Astrocyte (in vitro differentiated cells and primary cell): ENCODE results near the gene CSRP2. TPM values are rescaled to one million over a fixed set of nuclear protein-coding genes. Genes with fewer than 3 reads are reported as not detected.

Experiments
- DNase-seq: peaks from one replicate; pipeline ENCODE4 v3.0.0-alpha.2; 2010; ENCODE audit warnings: low read depth
- FAIRE-seq: peaks from 2 replicates; lab custom pipeline; 2011; peaks lifted over from hg19 to GRCh38; lab: Jason Lieb, UNC
- H2AFZ ChIP-seq: 2 replicates; pipeline ENCODE4 v1.6.0; 2012; ENCODE audit warnings: low read depth, low read length, inconsistent platforms
- H3K27ac ChIP-seq: 2 replicates; pipeline ENCODE4 v1.5.1; 2011; ENCODE audit warnings: low read depth, low read length, inconsistent platforms
- H3K27me3 ChIP-seq: 2 replicates; pipeline ENCODE4 v1.6.0; 2011; ENCODE audit warnings: low read length, inconsistent platforms; ENCODE audit not compliant: insufficient read depth
- H3K36me3 ChIP-seq: 2 replicates; pipeline ENCODE4 v1.5.1; 2011; ENCODE audit warnings: low read length, inconsistent platforms; ENCODE audit not compliant: insufficient read depth
- H3K4me1 ChIP-seq: 2 replicates; pipeline ENCODE4 v1.5.1; 2011; ENCODE audit warnings: low read length, inconsistent platforms; ENCODE audit not compliant: insufficient read depth
- H3K4me2 ChIP-seq: 2 replicates; pipeline ENCODE4 v1.6.0; 2012; ENCODE audit warnings: low read length, inconsistent platforms
- H3K4me3 ChIP-seq: 2 replicates; pipeline ENCODE4 v1.5.1; 2011; ENCODE audit warnings: low read depth, mild to moderate bottlenecking, low read length, inconsistent platforms; ENCODE audit not compliant: insufficient read depth
- H3K79me2 ChIP-seq: 2 replicates; pipeline ENCODE4 v1.6.0; 2012; ENCODE audit warnings: mild to moderate bottlenecking, low read length, inconsistent platforms; ENCODE audit not compliant: insufficient read depth
- H3K9ac ChIP-seq: 2 replicates; pipeline ENCODE4 v1.6.0; 2012; ENCODE audit warnings: mild to moderate bottlenecking, low read length, inconsistent platforms
- H3K9me3 ChIP-seq: 2 replicates; pipeline ENCODE4 v1.5.1; 2012; ENCODE audit warnings: low read depth, mild to moderate bottlenecking, low read length, inconsistent platforms; ENCODE audit not compliant: insufficient read depth
- H4K20me1 ChIP-seq: 2 replicates; pipeline ENCODE4 v1.6.0; 2012; ENCODE audit warnings: low read length, inconsistent platforms; ENCODE audit not compliant: insufficient read depth
- H3K27ac Mint-ChIP-seq: one replicate; pipeline ENCODE4 v1.8.0; 2021; ENCODE audit warnings: mild to moderate bottlenecking, mixed read lengths; ENCODE audit not compliant: unreplicated experiment
- H3K27me3 Mint-ChIP-seq: one replicate; pipeline ENCODE4 v1.8.0; 2021; ENCODE audit warnings: low read depth, mixed read lengths; ENCODE audit not compliant: unreplicated experiment
- H3K36me3 Mint-ChIP-seq: one replicate; pipeline ENCODE4 v1.8.0; 2021; ENCODE audit warnings: low read depth, mixed read lengths; ENCODE audit not compliant: unreplicated experiment
- H3K4me1 Mint-ChIP-seq: one replicate; pipeline ENCODE4 v1.8.0; 2021; ENCODE audit warnings: low read depth, mixed read lengths; ENCODE audit not compliant: unreplicated experiment
- H3K4me3 Mint-ChIP-seq: one replicate; pipeline ENCODE4 v1.8.0; 2021; ENCODE audit warnings: mild to moderate bottlenecking, moderate library complexity, mixed read lengths; ENCODE audit not compliant: unreplicated experiment
- H3K9me3 Mint-ChIP-seq: one replicate; pipeline ENCODE4 v1.8.0; 2021; ENCODE audit warnings: mild to moderate bottlenecking, mixed read lengths; ENCODE audit not compliant: unreplicated experiment
- CTCF ChIP-seq: IDR thresholded peaks from 2 replicates; pipeline ENCODE4 v1.5.1; 2011; ENCODE audit warnings: low read depth, mild to moderate bottlenecking, inconsistent platforms, low read length, moderate library complexity; ENCODE audit not compliant: insufficient read depth
- EZH2 ChIP-seq: IDR thresholded peaks from 2 replicates; pipeline ENCODE4 v1.6.1; 2012; ENCODE audit warnings: mild to moderate bottlenecking, low read length, inconsistent platforms; ENCODE audit not compliant: insufficient read depth
- total RNA-seq: library from RNA; stranded (reverse); gene quantifications from 2 replicates; pipeline ENCODE4 v1.2.1, GENCODE V29; 2021

Gene CSRP2
- total RNA-seq, 1 donor from 2014 or later = 265 TPM

GRCh38 chr12:76872415-76872814, 6.4 kb downstream of the CSRP2 start:
- DNase-seq (no peak), FAIRE-seq (no peak)
- H3K4me3 Mint-ChIP-seq = no peak overlapping the region
- H3K9ac ChIP-seq = no peak overlapping the region
- no peaks in the 10 kb centered on the region for H3K36me3 ChIP-seq
- H3K9me3 Mint-ChIP-seq = no peaks in the 10 kb centered on the region
- H3K79me2 ChIP-seq = peaks cover 78% of the 10 kb centered on the region
- no peaks in the 10 kb centered on the region for H3K27me3 ChIP-seq
- H3K36me3 Mint-ChIP-seq = peaks cover 37% of the 10 kb centered on the region
- H2AFZ ChIP-seq = no peak overlapping the region
- no peaks in the 10 kb centered on the region for H3K27me3 Mint-ChIP-seq
- H4K20me1 ChIP-seq = peaks cover 29% of the 10 kb centered on the region
- no peak overlapping the region for H3K27ac Mint-ChIP-seq
- TF ChIP-seq EZH2 (no peak), CTCF (no peak)
- no peaks in the 10 kb centered on the region for H3K9me3 ChIP-seq
- H3K4me1 ChIP-seq = peaks cover 19% of the 10 kb centered on the region
- H3K4me1 Mint-ChIP-seq = peaks cover 43% of the 10 kb centered on the region
- H3K4me2 ChIP-seq = no peak overlapping the region
- no peak overlapping the region for H3K4me3 ChIP-seq
- no peak overlapping the region for H3K27ac ChIP-seq

- TF ChIP-seq EZH2 = no peak
- TF ChIP-seq CTCF = no peak
These were observed 7.1 kb downstream of the CSRP2 start for GRCh38 chr12:76871742-76872141.

GRCh38 chr12:76871082-76871481, 7.7 kb downstream of the CSRP2 start:
- no peak overlapping the region for H2AFZ ChIP-seq
- H3K27ac ChIP-seq = no peak overlapping the region
- H3K4me3 ChIP-seq = no peak overlapping the region
- H3K4me1 ChIP-seq = peaks cover 21% of the 10 kb centered on the region
- no peaks in the 10 kb centered on the region for H3K27me3 ChIP-seq
- TF ChIP-seq CTCF (no peak), EZH2 (no peak)
- H3K4me2 ChIP-seq = no peak overlapping the region
- DNase-seq (no peak), FAIRE-seq (no peak)
- H3K4me3 Mint-ChIP-seq = no peak overlapping the region
- no peaks in the 10 kb centered on the region for H3K27me3 Mint-ChIP-seq
- peaks cover 71% of the 10 kb centered on the region for H3K79me2 ChIP-seq
- H4K20me1 ChIP-seq = peaks cover 19% of the 10 kb centered on the region
- peaks cover 39% of the 10 kb centered on the region for H3K36me3 Mint-ChIP-seq
- H3K9me3 ChIP-seq = no peaks in the 10 kb centered on the region
- no peak overlapping the region for H3K27ac Mint-ChIP-seq
- H3K9me3 Mint-ChIP-seq = no peaks in the 10 kb centered on the region
- H3K9ac ChIP-seq = no peak overlapping the region
- H3K36me3 ChIP-seq = no peaks in the 10 kb centered on the region
- peaks cover 48% of the 10 kb centered on the region for H3K4me1 Mint-ChIP-seq

More at GRCh38 chr12:76871742-76872141, 7.1 kb downstream of the CSRP2 start:
- H3K36me3 Mint-ChIP-seq = peaks cover 39% of the 10 kb centered on the region
- Histone ChIP-seq H3K4me1 (peaks cover 18% of the 10 kb centered on the region), H3K9ac (no peak overlapping the region), H3K36me3 (no peaks in the 10 kb centered on the region), H4K20me1 (peaks cover 24% of the 10 kb centered on the region), H3K27me3 (no peaks in the 10 kb centered on the region), H3K27ac (no peak overlapping the region), H3K79me2 (peaks cover 74% of the 10 kb centered on the region), H3K4me2 (no peak overlapping the region), H3K9me3 (no peaks in the 10 kb centered on the region), H2AFZ (no peak overlapping the region), H3K4me3 (no peak overlapping the region)
- DNase-seq (no peak), FAIRE-seq (no peak)
- H3K27me3 Mint-ChIP-seq = no peaks in the 10 kb centered on the region
- no peak overlapping the region for H3K27ac Mint-ChIP-seq
- H3K9me3 Mint-ChIP-seq = no peaks in the 10 kb centered on the region
- peaks cover 41% of the 10 kb centered on the region for H3K4me1 Mint-ChIP-seq
- H3K4me3 Mint-ChIP-seq = no peak overlapping the region
